NCI-H2227 treated with DMSO at 0.1 percent for 48 hours (cell line): ENCODE measurements around the gene NOC2L.

ENCODE experiments used
- DNase-seq: peaks from one replicate; lab custom pipeline; 2025; lab: John Stamatoyannopoulos, UW

Gene NOC2L

GRCh38 chr1:915295-916172 is 43.5 kb downstream of the NOC2L start:
- DNase-seq = no peak

GRCh38 chr1:914891-915280 is 44.2 kb downstream of the NOC2L start:
- no peak for DNase-seq

- no peak for DNase-seq
Observed at GRCh38 chr1:914131-914890, 44.7 kb downstream of the NOC2L start.

- no peak for DNase-seq
Observed at GRCh38 chr1:913491-914130, 45.4 kb downstream of the NOC2L start.

- DNase-seq = no peak
Observed at GRCh38 chr1:912740-913301, 46.2 kb downstream of the NOC2L start.

GRCh38 chr1:911875-912739 is 46.9 kb downstream of the NOC2L start:
- no peak for DNase-seq

GRCh38 chr1:910881-911721 is 48.0 kb downstream of the NOC2L start:
- DNase-seq = peak; percentile 29

- DNase-seq = no peak
Observed at GRCh38 chr1:910311-910880, 48.7 kb downstream of the NOC2L start.

- DNase-seq = no peak
Observed at GRCh38 chr1:909861-910310, 49.2 kb downstream of the NOC2L start.

- no peak for DNase-seq
Observed at GRCh38 chr1:908661-909060, 50.4 kb downstream of the NOC2L start.

GRCh38 chr1:907611-908451 is 51.2 kb downstream of the NOC2L start:
- no peak for DNase-seq

GRCh38 chr1:906600-907420 is 52.2 kb downstream of the NOC2L start:
- DNase-seq = no peak

- DNase-seq = no peak
Observed at GRCh38 chr1:905811-906599, 53.1 kb downstream of the NOC2L start.

GRCh38 chr1:905071-905749 is 53.8 kb downstream of the NOC2L start:
- no peak for DNase-seq

- DNase-seq = peak; percentile 75
Observed at GRCh38 chr1:904310-904950, 54.6 kb downstream of the NOC2L start.

- no peak for DNase-seq
Observed at GRCh38 chr1:903721-904271, 55.3 kb downstream of the NOC2L start.
